HG02610 (cell line): ENCODE data around the gene YWHAB.
A peak's percentile ranks its signal among the peaks of the same experiment; 100 is the strongest.
"Not testable (repeated sequence)": the region's sequence is repeated elsewhere in the genome, so short reads cannot be mapped to it uniquely, and the experiment has no call there.

Experiments
- ATAC-seq: cut with Tn5 transposase; IDR thresholded peaks from one replicate; pipeline ENCODE4 v1.9.1; 2021; ENCODE audit warnings: mild to moderate bottlenecking, moderate library complexity; ENCODE audit not compliant: unreplicated experiment

The YWHAB gene

GRCh38 chr20:44885392-44886265 lies at the start of gene YWHAB:
Gene YWHAB (plus strand): TSS chr20:44885705. CDS start chr20:44901534, 15,829 bp downstream.
- peak; percentile 96 for ATAC-seq

GRCh38 chr20:44836601-44837120 lies 48.8 kb upstream of the YWHAB start:
- no peak for ATAC-seq

GRCh38 chr20:44837946-44838345 lies 47.6 kb upstream of the YWHAB start:
- ATAC-seq = no peak

- no peak for ATAC-seq
These were observed 47.0 kb upstream of the YWHAB start for GRCh38 chr20:44838521-44838920.

DNA sequence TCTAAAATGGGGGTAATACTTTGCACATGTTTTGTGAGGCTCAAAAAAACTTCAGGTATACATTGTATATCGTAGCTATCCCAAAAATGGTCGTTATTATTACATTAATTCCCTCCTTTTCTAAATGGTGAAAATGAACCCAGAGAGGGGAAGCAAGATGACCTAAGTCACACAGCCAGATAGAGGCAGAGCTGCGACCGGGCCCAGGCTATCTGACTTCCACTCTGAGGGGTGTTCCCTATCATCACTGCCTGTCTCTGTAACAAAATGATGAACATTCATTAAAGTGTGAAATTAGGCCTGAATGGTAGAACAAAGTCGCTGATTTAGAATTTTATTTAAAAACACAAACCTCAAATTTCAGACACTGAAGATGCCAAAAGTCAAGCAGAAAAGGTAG lies 46.0 kb upstream of the YWHAB start:
- no peak for ATAC-seq

DNA sequence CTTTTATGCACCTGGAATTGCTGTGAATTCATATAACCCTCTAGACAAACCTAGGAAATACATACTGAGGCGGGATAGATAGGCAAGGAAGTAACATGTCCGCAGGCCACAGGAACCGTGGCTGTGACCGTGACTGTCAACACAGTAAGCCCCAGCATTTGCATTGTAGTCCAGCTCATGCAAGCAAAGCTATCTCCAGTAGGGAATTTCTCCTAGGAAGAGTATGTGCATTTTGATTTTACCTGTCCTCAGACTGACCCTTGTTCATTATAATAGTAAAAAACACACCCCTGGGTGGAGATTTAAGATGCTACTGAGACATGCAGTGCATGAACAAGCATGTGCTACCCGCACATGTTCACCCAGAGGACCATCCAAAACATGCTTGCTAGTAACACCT lies 44.7 kb upstream of the YWHAB start:
- ATAC-seq = no peak

- ATAC-seq = no peak
These were observed 43.5 kb upstream of the YWHAB start for GRCh38 chr20:44841955-44842354.

DNA sequence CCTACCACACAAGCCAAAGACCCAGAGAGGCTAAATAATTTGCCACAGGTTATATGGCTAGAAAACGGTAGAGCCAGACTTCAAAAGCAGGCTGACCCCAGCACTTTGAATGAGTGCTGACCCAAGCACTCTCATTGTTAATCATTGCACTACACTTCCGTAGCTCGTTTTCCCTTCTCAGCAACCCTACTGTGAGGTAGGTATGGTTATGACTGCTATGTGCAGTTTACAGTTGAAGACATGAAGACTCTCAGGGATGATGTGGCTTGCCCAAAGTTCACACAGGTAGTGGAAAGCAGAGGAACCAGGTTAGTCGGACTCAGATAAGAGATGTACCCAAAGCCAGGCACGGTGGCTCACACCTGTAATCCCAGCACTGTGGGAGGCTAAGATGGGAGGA lies 41.6 kb upstream of the YWHAB start:
- ATAC-seq = no peak

DNA sequence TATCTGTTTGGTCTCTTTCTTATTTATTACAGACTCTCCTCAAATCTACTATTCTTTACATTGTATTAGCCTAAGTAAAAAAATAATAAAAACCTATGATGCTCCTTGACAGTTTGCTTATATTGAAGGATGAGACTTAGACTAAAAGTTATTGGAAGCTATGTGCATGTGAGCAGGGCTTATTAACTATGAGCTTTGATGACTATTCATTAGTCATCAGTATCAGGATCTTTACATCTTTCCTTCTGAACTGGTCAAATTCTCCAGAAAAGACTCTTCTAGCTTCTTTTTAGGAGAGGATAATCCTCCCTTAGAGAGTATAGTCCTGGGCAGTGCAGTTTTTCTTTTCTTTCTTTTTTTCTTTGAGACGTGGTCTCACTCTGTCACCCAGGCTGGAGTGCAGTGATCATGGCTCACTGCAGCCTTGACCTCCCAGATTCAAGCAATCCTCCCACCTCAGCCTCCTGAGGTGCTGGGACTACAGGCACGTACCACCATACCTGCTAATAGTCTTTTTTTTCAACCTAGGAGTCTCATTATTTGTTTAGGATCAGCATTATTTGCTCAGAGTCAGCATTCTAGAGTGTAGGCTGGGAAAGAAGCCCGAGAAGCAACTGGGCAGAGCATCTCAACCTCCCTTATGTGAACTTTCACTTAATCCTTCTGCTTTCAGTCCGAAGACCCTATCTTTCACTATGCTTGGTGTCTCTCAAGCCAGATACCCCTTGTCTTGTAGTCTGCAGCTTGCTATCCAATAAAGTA lies 37.1 kb upstream of the YWHAB start:
- no peak for ATAC-seq

DNA sequence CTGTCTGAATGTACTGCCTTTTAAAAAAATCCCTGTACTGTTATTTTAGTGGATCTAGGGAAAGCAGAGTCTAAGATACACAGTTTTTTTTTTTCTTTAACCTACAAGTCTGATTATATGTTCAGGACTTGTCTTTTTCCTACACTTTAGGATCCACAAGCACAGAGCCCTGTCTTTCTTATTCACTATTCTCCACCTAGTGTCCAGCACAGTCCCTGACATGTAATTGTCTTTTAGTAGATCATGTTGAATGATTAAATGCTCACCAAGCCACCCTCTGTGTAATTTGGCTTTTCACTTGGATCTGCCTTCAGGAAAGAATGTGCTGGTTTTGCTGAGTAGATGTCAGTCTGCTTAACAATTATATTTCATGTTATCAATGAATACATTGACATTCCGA lies 35.8 kb upstream of the YWHAB start:
- ATAC-seq = no peak

DNA sequence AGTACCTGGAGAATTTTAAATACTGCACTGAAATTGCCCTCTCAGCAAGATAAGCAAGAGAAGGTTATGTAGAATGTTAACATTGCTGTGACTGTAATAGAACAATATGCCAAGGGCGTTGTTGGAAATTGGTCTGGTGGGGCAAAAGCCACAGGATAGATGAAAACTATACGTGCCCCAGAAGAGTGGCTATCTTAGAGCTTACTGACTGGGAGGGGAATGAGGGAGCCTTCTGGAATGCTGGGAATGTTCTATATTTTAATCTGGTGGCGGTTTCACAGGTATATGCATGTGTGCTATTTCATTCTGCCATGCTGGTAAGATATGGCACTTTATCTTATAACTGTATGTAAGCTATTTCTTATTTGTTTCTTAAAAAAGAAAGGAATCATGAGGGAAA lies 35.2 kb upstream of the YWHAB start:
- no peak for ATAC-seq

DNA sequence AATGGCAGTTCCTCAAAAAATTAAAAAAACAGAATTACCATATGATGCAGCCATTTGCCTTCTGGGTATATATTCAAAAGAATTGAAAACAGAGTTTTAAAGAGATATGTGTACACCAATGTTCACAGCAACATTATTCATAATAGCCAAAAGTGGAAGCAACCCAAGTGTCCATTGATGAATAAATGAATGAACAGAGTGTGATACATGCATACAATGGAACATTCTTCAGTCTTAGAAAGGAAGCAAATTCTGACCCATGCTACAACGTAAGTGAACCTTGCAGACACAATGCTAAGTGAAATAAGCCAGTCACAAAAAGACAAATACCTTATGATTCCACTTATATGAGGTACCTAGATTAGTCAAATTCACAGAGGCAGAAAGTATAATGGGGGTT lies 34.7 kb upstream of the YWHAB start:
- ATAC-seq = no peak

- ATAC-seq = no peak
These were observed 34.0 kb upstream of the YWHAB start for GRCh38 chr20:44851545-44851944.

- no peak for ATAC-seq
These were observed 29.1 kb upstream of the YWHAB start for GRCh38 chr20:44856442-44856841.

DNA sequence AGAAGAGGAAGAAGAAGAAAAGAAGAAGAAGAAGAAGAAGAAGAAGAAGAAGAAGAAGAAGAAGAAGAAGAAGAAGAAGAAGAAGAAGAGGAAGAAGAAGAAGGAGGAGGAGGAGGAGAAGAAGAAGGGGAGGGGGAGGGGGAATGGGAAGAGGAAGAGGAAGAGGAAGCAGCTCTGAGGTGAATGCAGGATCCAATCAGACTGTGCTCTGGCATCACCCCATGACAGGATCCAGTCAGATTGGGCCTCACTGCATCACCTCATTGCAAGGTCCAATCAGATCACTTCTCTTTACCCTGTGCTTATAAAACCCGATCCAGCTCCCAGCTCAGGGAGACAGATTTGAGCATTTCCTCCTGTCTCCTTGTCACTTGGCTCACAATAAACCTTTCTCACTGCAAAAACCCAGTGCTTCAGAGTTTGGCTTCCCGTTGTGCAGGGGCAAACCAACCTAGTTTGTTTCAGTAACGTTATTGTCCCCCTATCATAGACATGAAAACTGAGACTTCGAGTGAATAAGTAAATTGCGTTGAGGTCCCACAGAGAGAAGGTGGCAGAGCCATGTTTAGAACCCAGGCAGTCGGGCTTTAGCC lies 28.6 kb upstream of the YWHAB start:
- no peak for ATAC-seq

DNA sequence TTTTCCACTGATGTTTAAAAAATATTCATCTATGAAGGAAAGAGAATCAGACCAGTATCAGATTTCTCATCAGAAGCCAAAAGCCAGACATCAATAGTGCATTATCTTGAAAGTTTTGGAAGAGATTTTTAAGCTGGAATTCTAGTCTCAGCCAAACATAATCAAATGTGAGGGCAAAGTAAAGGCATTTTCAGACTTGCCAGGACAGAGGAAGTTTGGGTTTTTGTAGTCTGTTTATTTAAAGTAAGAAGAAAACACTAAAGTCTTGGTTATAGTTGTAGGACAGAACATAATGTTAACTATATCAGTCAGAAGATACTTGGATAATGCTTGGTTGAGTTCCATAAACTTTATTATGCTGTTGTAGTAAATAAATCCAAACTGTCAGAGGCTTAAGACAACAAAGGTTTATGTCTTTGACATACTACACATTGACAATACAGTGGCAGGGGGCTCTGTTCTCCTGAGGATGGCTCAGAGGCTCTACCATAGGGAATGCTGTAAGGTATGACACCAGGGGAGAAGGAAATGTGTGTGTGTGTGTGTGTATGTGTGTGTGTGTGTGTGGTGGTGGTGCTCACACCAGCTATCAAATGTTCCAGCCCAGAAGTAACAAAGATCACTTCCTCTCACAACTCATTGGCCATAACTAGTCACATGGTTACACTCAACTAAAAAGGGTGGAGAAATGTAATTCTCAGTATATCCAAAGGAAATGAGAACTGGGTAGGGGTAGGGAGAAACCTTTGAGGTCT lies 26.7 kb upstream of the YWHAB start:
- no peak for ATAC-seq

- ATAC-seq = no peak
These were observed 23.9 kb upstream of the YWHAB start for GRCh38 chr20:44861531-44862006.

DNA sequence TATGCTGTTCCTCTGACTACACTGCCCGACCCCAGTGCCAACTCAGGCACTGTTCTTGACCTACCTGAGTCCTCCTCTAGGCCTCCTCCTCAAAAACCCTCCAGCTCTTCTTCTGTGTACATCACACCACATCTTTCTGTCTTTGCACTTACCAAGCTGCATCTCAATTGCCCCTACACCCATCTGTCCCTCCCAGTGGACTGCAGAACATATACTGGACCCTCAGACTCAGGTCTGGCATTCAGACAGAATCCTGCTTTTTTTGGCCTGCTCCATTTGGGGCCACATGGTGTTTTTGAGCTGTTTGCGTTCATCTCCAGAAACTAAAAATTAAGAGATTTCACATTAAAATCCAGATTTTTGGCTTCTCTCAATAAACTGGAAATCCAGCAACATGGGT lies 23.2 kb upstream of the YWHAB start:
- no peak for ATAC-seq

- not testable (repeated sequence) for ATAC-seq
These were observed 22.0 kb upstream of the YWHAB start for GRCh38 chr20:44863365-44864084.

DNA sequence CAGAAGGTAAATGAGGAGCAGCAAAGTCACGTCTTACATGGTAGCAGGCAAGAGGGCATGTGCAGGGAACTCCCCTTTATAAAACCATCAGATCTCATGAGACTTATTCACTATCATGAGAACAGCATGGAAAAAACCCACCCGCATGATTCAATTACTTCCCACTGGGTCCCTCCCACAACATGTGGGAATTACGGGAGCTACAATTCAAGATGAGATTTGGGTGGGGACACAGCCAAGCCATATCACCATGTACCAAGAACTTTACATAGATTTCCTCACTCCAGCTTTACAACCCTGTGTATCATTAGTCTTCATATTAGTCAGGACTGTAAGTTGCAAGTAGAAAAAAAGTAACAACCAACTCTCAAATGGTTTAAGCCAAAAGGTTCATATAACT lies 21.0 kb upstream of the YWHAB start:
- not testable (repeated sequence) for ATAC-seq
